ENCODE data around the gene BPIFB1. TPM values are rescaled to one million over a fixed set of nuclear protein-coding genes. Genes with fewer than 3 reads are reported as not detected.

Gene BPIFB1
- total and polyA plus RNA-seq, 2 of the 13 experiments (the other 11 are each of a cell fraction or from before 2014, with no cell fraction given), result 0.82 to 4.4 TPM

DNA sequence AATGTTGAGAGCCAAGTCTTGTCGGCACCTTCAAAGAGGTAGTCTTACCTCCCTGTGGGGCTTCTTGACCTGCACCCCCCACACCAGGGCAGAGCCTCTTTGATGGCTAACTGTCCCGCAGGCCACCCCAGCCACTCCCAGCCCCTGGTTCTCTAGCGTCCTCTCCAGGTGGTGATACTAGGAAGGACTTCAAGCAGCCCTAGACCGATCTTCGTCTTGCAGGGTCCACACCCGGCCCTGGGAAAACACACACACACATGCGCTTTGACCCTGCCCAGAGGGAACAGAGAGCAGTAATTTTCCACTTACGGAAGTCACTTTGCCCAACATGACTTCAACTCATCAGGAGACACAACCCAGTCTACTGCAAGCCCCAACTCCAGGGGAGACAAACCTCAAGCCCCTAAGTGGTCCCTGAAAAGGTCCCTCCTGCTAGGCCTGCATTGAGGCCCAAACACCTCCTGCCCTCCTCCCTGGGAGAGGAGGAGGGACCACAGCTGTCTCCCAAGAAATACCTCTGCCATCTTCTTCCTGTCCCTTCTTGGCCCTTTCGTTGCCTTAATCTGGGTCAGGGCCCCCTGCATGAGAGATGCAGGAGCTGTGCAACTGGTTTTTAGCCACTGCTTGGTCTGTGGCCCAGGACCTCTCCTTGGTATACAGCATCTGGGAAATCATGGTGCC lies 2.9 kb upstream of the BPIFB1 start (continued):
- TF ChIP-seq SOX5 (CRISPR knock-in tag; IDR thresholded peaks at IDR 0.05; ENCODE audit: borderline replicate concordance) (peak; percentile 20), ZSCAN21 (CRISPR knock-in tag; IDR thresholded peaks at IDR 0.05; ENCODE audit: borderline replicate concordance) (peak; percentile 68; the same call in 1 of the 2 replicates), ZNF550 (CRISPR knock-in tag; IDR thresholded peaks at IDR 0.05; ENCODE audit: borderline replicate concordance) (0 out of 2 replicates have a peak, but pooled peaks have one; percentile 77), ZMAT3 (CRISPR knock-in tag; conservative IDR thresholded peaks at IDR 0.05) (peak; percentile 44; the same call in 1 of the 2 replicates), ZNF343 (CRISPR knock-in tag; IDR thresholded peaks at IDR 0.05) (no peak), SPEN (CRISPR knock-in tag; IDR thresholded peaks at IDR 0.05; ENCODE audit: low read depth) (peak; percentile 63; the same call in 1 of the 2 replicates), ETV6 (CRISPR knock-in tag; conservative IDR thresholded peaks at IDR 0.05) (no peak), ZFP36 (IDR thresholded peaks at IDR 0.05; ENCODE audit: borderline replicate concordance, low read depth, low read length, partially characterized antibody) (no peak), FOXO1 (CRISPR knock-in tag; IDR thresholded peaks at IDR 0.05) (peak; percentile 31; the same call in 1 of the 2 replicates), MTF2 (CRISPR knock-in tag; IDR thresholded peaks at IDR 0.05; ENCODE audit: borderline replicate concordance) (peak; percentile 35; the same call in 1 of the 2 replicates), ZNF563 (CRISPR knock-in tag; IDR thresholded peaks at IDR 0.05) (peak; percentile 50; the same call in 1 of the 2 replicates), CCDC6 (CRISPR knock-in tag; IDR thresholded peaks at IDR 0.05) (peak; percentile 84; the same call in 1 of the 2 replicates), ZNF331 (CRISPR knock-in tag; IDR thresholded peaks at IDR 0.05) (peak; percentile 76), ZNF644 (CRISPR knock-in tag; IDR thresholded peaks at IDR 0.05; ENCODE audit: low read depth) (peak; percentile 82), IRF9 (CRISPR knock-in tag; IDR thresholded peaks at IDR 0.05; ENCODE audit: borderline replicate concordance) (peak; percentile 51), MYPOP (CRISPR knock-in tag; IDR thresholded peaks at IDR 0.05) (0 out of 2 replicates have a peak, but pooled peaks have one; percentile 21)
- TF ChIP-seq, protein P1, sequence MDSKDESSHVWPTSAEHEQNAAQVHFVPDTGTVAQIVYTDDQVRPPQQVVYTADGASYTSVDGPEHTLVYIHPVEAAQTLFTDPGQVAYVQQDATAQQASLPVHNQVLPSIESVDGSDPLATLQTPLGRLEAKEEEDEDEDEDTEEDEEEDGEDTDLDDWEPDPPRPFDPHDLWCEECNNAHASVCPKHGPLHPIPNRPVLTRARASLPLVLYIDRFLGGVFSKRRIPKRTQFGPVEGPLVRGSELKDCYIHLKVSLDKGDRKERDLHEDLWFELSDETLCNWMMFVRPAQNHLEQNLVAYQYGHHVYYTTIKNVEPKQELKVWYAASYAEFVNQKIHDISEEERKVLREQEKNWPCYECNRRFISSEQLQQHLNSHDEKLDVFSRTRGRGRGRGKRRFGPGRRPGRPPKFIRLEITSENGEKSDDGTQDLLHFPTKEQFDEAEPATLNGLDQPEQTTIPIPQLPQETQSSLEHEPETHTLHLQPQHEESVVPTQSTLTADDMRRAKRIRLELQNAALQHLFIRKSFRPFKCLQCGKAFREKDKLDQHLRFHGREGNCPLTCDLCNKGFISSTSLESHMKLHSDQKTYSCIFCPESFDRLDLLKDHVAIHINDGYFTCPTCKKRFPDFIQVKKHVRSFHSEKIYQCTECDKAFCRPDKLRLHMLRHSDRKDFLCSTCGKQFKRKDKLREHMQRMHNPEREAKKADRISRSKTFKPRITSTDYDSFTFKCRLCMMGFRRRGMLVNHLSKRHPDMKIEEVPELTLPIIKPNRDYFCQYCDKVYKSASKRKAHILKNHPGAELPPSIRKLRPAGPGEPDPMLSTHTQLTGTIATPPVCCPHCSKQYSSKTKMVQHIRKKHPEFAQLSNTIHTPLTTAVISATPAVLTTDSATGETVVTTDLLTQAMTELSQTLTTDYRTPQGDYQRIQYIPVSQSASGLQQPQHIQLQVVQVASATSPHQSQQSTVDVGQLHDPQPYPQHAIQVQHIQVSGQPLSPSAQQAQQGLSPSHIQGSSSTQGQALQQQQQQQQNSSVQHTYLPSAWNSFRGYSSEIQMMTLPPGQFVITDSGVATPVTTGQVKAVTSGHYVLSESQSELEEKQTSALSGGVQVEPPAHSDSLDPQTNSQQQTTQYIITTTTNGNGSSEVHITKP (CRISPR knock-in tag; IDR thresholded peaks at IDR 0.05; ENCODE audit: low read depth), result 0 out of 2 replicates have a peak, but pooled peaks have one; percentile 26
- TF ChIP-seq, protein P2, sequence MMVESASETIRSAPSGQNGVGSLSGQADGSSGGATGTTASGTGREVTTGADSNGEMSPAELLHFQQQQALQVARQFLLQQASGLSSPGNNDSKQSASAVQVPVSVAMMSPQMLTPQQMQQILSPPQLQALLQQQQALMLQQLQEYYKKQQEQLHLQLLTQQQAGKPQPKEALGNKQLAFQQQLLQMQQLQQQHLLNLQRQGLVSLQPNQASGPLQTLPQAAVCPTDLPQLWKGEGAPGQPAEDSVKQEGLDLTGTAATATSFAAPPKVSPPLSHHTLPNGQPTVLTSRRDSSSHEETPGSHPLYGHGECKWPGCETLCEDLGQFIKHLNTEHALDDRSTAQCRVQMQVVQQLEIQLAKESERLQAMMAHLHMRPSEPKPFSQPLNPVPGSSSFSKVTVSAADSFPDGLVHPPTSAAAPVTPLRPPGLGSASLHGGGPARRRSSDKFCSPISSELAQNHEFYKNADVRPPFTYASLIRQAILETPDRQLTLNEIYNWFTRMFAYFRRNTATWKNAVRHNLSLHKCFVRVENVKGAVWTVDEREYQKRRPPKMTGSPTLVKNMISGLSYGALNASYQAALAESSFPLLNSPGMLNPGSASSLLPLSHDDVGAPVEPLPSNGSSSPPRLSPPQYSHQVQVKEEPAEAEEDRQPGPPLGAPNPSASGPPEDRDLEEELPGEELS (CRISPR knock-in tag; IDR thresholded peaks at IDR 0.05), result 0 out of 2 replicates have a peak, but pooled peaks have one; percentile 49
- TF ChIP-seq, protein P3, sequence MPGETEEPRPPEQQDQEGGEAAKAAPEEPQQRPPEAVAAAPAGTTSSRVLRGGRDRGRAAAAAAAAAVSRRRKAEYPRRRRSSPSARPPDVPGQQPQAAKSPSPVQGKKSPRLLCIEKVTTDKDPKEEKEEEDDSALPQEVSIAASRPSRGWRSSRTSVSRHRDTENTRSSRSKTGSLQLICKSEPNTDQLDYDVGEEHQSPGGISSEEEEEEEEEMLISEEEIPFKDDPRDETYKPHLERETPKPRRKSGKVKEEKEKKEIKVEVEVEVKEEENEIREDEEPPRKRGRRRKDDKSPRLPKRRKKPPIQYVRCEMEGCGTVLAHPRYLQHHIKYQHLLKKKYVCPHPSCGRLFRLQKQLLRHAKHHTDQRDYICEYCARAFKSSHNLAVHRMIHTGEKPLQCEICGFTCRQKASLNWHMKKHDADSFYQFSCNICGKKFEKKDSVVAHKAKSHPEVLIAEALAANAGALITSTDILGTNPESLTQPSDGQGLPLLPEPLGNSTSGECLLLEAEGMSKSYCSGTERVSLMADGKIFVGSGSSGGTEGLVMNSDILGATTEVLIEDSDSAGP (CRISPR knock-in tag; IDR thresholded peaks at IDR 0.05; ENCODE audit: borderline replicate concordance), result peak; percentile 69

Measured in HepG2 (cell line).